WTC11 (cell line): ENCODE results near the gene ARHGEF10L.

Source experiments
- NR3C1 ChIP-seq: sonication (generic); formaldehyde crosslinking; conservative IDR thresholded peaks from 2 replicates; pipeline ENCODE4 v1.8.1; 2023; ENCODE audit warnings: low read depth, mild to moderate bottlenecking, missing genetic modification reagents
- SP1 ChIP-seq: sonication (generic); formaldehyde crosslinking; conservative IDR thresholded peaks from 2 replicates; pipeline ENCODE4 v1.8.1; 2022; ENCODE audit warnings: missing genetic modification reagents
- TF ChIP-seq, protein P1 (sequence below): fragments of 200-600 bp; IDR thresholded peaks from 2 replicates; pipeline ENCODE4 v1.8.0; 2022; ENCODE audit warnings: antibody characterized with exemption
- TF ChIP-seq, protein P2 (sequence below): sonication (generic); formaldehyde crosslinking; conservative IDR thresholded peaks from 2 replicates; pipeline ENCODE4 v1.8.1; 2022; ENCODE audit warnings: mild to moderate bottlenecking, missing genetic modification reagents

DNA sequence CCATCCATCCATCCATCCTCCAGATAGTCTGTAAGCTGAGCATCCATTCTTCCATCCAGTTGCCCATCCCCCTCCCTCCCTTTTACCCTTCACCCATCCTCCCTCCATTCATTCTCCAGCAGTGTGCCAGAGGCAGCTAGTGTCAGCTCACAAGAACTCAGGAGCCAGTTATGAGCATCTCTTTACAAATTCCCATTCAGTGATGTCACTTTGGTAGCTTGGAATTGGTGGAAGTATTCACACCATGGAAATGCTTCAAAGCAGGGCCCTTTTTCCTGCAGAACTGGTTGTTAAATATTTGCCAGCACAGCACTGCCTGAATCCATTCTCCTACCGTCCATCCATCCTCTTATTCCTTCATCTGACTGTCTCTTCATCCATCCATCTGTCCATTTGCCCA lies 72.5 kb downstream of the ARHGEF10L start:
- no peak for TF ChIP-seq SP1 (CRISPR knock-in tag)
- TF ChIP-seq, protein P1, sequence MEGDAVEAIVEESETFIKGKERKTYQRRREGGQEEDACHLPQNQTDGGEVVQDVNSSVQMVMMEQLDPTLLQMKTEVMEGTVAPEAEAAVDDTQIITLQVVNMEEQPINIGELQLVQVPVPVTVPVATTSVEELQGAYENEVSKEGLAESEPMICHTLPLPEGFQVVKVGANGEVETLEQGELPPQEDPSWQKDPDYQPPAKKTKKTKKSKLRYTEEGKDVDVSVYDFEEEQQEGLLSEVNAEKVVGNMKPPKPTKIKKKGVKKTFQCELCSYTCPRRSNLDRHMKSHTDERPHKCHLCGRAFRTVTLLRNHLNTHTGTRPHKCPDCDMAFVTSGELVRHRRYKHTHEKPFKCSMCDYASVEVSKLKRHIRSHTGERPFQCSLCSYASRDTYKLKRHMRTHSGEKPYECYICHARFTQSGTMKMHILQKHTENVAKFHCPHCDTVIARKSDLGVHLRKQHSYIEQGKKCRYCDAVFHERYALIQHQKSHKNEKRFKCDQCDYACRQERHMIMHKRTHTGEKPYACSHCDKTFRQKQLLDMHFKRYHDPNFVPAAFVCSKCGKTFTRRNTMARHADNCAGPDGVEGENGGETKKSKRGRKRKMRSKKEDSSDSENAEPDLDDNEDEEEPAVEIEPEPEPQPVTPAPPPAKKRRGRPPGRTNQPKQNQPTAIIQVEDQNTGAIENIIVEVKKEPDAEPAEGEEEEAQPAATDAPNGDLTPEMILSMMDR, result no peak
- no peak for TF ChIP-seq NR3C1 (CRISPR knock-in tag)
- TF ChIP-seq, protein P2, sequence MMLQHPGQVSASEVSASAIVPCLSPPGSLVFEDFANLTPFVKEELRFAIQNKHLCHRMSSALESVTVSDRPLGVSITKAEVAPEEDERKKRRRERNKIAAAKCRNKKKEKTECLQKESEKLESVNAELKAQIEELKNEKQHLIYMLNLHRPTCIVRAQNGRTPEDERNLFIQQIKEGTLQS (CRISPR knock-in tag), result no peak
